ENCODE measurements around the gene EIF2D.
"Not testable (repeated sequence)": the region's sequence is repeated elsewhere in the genome, so short reads cannot be mapped to it uniquely, and the experiment has no call there.

The EIF2D gene

DNA sequence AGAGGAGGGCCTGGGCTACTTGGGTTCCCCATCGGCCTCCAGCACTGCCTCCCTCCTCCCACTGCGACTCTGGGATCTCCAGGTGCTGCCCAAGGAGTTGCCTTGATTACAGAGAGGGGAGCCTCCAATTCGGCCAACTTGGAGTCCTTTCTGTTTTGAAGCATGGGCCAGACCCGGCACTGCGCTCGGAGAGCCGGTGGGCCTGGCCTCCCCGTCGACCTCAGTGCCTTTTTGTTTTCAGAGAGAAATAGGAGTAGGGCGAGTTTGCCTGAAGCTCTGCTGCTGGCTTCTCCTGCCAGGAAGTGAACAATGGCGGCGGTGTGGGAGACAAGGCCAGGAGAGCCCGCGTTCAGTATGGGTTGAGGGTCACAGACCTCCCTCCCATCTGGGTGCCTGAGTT, 24.4 kb downstream of the EIF2D start:
- no peak for DNase-seq (ENCODE audit: low read depth, low spot score)

GRCh38 chr1:206586501-206587445, 25.5 kb downstream of the EIF2D start:
- no peak for DNase-seq (ENCODE audit: low read depth, low spot score)

DNA sequence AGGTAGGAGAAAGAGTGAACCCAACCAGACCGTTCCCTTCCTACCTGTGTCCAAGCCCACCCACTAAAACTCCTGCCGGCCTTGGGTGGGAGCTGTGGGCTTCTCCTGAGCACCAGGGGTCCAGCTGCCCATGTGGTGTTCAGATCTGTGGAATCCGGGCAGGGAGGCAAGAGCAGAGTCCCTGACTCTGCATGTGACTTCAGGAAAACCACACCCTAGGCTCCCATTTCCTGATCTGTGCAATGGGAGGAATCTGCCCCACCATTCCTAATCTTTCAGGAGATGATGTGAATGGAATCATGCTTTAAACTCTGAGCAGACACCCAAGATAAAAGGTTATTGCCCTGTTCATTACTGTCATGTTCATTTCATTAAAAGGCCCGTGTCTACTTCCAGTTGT, 27.6 kb downstream of the EIF2D start:
- DNase-seq (ENCODE audit: low read depth, low spot score): no peak

DNA sequence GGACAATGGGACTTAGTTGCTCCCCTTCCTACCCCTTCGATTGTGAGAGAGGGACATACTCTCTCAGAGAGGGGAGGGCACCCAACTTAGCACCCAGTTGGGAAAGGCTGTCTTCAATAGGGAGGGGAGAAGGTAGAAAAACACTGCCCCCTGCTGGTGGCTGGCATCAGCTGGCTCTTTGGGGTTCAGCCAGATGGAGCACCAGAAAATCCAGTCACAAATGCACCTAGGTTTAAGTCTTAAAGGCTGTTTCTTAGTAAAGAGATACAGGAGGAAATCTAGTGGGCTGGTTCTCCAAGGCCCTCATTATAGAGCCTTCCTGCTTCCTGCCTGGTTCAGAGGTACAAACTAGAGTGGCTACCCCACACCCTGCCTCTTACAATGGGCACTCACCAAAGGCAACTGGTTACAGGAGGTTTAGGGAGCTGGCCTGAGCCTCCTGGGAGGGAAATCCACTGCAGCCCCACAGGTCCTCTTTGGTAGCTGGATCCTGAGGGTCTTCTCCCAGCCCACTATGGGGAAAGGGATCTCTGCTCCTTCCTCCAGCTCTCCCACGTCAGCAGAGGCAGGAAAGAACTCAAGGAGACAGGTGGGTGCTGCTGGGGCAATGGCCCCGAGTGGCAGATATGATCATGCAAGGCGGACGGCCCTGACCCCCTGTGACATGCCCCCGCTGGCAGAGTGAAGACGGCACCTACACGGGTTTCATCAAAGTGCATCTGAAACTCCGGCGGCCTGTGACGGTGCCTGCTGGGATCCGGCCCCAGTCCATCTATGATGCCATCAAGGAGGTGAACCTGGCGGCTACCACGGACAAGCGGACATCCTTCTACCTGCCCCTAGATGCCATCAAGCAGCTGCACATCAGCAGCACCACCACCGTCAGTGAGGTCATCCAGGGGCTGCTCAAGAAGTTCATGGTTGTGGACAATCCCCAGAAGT, 28.3 kb downstream of the EIF2D start:
- peak; percentile 71 for DNase-seq (ENCODE audit: low read depth, low spot score)

- DNase-seq (ENCODE audit: low read depth, low spot score): no peak
These were observed 29.1 kb downstream of the EIF2D start for GRCh38 chr1:206582971-206583706.

DNA sequence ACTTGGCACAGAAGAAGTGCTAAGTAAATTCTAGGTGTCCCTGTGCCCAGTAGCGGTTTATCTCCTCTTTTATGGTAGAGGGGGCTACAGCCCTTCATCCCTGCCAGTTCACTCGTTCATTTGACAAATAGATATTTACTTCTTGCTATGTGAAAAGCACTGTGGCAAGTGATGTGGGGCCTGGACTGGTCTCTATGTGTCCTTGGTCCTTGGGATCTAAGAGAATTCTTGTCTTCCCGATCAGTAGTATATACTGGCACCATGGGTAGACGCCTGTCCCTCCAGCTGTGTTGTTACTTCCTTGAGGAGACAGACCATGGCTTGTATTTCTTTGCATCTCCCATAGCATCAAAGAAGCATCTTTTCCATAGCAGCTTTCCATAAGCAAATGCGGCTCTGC, 29.7 kb downstream of the EIF2D start:
- no peak for DNase-seq (ENCODE audit: low read depth, low spot score)

DNA sequence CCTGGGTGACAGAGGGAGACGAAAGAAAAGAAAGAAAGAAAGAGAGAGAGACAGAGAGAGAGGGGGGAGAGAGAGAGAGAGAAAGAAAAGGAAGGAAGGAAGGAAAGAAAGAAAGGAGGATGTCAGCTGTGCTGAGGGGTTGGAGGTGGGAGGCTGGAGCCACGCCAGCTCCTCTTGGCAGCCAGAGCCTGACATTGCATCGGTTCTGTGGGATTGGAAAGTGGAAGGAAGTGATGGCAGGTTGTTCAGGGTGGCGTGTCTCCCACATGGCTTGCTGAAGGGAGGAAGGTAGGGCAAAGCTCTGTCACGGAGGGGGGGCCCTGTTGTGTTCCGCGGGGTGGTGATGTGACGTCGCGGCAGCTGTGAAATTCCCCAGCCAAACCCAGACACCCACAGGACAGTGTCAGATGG, 30.7 kb downstream of the EIF2D start:
- no peak for DNase-seq (ENCODE audit: low read depth, low spot score)

- not testable (repeated sequence) for DNase-seq (ENCODE audit: low read depth, low spot score)
These were observed 31.2 kb downstream of the EIF2D start for GRCh38 chr1:206581114-206581497.

- DNase-seq (ENCODE audit: low read depth, low spot score): no peak
These were observed 31.7 kb downstream of the EIF2D start for GRCh38 chr1:206580438-206581113.

GRCh38 chr1:206579747-206580437, 32.4 kb downstream of the EIF2D start:
- DNase-seq (ENCODE audit: low read depth, low spot score): peak; percentile 66

DNA sequence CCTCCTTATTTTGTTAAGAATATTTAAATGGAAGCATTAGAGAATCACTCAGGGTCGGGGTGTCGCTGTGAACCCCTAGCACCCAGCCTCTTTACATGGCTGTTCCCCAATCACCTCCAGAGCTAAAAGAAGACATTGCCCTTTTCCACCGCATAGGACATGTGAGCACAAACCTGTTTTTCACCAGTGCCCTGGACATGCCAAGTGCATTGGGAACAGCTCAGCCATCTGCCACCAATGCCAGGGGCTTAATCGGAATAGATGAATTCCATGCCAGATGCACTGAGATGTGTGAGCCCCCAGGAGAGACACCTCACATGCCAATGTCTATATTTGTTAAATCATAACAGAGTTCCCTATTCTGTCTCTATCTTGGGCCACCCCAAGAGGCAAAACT, 33.3 kb downstream of the EIF2D start:
- DNase-seq (ENCODE audit: low read depth, low spot score): no peak

DNA sequence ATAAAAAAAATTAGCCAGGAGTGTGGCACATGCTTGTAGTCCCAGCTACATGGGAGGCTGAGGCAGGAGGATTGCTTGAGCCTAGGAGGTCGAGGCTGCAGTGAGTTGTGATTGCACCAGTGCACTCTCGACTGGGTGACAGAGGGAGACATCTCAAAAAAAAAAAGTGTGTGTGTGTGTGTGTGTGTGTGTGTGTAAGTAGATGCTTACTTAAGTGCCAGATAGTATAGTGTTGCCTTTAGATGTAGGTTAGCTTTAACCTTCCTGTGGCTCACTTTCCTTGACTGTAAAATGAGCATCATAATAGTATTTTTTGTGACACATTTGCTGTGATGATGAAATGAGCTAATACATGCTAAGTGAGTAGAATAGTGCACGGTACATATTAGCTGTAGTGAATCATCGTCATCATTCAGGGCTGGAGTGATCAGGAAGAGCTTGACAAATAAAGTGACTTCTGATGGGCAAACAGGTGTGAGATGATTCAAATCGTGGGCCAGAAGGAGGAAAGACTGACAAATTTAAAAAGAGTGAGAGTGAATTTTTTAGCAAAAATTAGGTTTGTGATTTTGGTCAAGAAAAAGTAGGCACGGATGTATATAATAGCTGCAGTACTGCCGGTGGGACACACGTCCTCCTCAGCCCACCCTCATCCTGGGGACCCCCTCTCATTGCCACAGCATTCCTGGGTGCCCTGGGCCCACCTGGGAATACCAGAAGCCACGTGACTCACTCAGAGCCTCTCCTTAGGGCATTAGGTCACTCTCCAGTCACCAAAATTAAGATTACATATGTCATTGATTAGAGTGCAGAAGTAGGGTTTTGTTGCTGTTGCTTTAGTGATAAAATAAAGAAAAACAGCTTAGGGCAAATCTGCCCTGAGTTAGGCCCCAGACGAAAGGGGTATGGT, 33.9 kb downstream of the EIF2D start:
- no peak for DNase-seq (ENCODE audit: low read depth, low spot score)

DNA sequence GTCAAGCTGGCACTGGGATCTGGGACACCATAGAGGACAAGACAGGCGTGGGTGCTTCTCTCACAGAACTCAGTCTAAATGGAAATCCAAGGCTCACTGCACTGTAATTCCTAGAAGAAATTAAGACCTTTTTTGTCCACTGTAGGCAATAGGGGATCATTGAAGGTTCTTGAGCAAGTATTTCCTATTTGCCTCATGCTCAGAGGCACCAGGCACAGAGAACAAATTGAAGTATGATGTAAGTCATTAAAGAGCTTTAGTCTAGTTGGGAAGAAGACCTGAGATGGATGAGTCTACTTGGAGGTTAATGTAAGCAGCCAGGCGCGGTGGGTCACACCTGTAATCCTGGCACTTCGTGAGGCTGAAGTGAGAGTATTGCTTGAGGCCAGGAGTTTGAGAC, 34.6 kb downstream of the EIF2D start:
- no peak for DNase-seq (ENCODE audit: low read depth, low spot score)

GRCh38 chr1:206575894-206576737, 36.1 kb downstream of the EIF2D start:
- DNase-seq (ENCODE audit: low read depth, low spot score): no peak

DNA sequence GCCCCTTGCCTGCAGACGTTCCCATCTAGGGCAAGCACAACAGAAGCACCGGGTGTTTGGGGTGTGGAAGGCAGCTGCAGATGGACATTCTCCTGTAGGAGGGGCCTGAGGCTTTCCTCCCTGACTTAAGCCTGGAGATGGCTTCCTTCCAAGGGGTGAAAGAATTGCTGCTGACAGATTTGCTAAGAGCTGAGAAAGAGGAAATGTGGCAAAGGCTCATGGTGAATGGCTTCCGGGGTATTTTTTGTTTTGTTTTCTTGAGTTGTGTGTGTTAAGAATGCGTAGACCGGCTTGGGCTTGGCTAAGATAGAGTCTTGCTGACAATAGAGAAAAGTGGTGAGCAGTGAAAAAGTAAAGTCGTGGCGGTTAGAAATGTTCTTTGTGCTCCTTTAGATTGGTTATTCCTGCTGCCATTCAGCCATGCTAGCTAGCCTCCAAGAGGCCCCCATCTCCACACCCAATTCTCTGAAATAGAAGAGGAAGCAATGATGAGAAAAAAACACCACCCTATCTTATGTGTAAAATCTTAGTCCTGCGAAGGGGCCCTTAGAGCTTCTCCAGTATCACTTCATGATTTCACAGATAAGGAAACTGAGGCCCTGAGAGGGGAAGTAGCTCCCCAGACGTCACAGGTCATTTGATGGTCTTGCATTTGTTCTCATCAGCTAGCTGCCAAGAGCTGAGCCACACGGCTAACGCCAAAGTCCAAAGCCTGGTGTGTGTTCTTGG, 36.9 kb downstream of the EIF2D start:
- no peak for DNase-seq (ENCODE audit: low read depth, low spot score)

- no peak for DNase-seq (ENCODE audit: low read depth, low spot score)
These were observed 38.5 kb downstream of the EIF2D start for GRCh38 chr1:206573762-206574161.

DNA sequence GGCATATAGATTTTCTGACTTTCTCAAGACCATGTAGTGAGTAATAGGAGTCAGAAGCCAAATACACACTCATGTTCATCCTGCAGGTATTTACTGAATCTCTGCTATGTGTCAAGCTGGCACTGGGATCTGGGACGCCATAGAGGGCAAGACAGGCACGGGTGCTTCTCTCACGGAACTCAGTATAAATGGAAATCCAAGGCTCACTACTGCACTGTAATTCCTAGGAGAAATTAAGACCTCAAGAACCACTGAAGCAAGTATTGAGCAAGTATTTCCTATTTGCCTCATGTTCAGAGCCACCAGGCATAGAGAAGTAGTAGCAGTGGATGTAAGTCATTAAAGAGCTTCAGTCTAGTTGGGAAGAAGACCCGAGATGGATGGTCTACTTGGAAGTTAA, 38.9 kb downstream of the EIF2D start:
- no peak for DNase-seq (ENCODE audit: low read depth, low spot score)

- no peak for DNase-seq (ENCODE audit: low read depth, low spot score)
These were observed 39.4 kb downstream of the EIF2D start for GRCh38 chr1:206572835-206573234.
